Measurements from ENCODE around the gene FAM185A. TPM values are rescaled to one million over a fixed set of nuclear protein-coding genes. Genes with fewer than 3 reads are reported as not detected.

Gene FAM185A
- total and polyA plus RNA-seq, 9 of the 15 experiments (the other 6 are each of a cell fraction or from before 2014, with no cell fraction given): 1.7 to 17.4 (median 10.6) TPM

DNA sequence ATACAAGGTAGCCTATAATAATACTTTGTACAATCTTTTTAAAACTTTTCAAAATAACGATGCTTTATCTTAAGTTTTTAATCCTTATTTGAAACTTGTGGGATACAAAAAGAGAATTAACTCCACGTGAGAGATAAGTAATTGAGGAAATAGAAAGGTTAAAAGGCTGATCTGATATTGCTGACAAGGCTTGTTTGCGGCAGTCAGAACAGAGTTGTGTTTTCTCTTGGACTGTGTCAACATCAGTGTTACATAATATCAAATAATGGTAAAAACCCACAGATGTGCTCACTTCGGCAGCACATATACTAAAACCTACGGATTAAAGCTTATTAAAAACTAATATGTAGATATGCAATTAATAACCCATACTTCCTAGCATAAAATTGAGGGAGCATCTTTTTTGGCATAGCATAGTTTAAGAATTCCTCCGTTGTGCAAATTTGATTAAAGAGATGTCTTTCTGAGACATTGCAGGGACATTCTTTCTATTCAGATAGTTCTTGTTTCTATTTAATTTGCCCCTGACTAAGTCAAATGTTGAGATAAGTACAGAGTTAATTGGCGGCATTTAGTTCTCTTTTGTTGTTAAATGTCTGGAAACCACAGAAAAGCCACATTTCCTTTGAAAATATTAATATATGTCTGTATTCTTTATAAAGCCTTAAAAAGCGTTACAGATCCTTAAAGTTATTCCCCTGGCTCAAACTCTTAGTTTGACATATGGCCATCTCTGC is 63.3 kb downstream of the FAM185A start (continued):
- TF ChIP-seq CTCFL (IDR thresholded peaks at IDR 0.05; ENCODE audit: borderline replicate concordance, insufficient read depth, low read depth, low read length, poor library complexity, severe bottlenecking): no peak
- TF ChIP-seq MAFG (tag; conservative IDR thresholded peaks at IDR 0.05): peak; percentile 65
- TF ChIP-seq RBM17 (IDR thresholded peaks at IDR 0.05; ENCODE audit: borderline replicate concordance, low read depth, low read length): no peak
- TF ChIP-seq DNMT1 (IDR thresholded peaks at IDR 0.05): no peak
- TF ChIP-seq MTA2 (IDR thresholded peaks at IDR 0.05; ENCODE audit: low read depth): no peak
- TF ChIP-seq EP300 (IDR thresholded peaks at IDR 0.05; ENCODE audit: low read length): no peak
- no peak for TF ChIP-seq ZNF184 (CRISPR knock-in tag; IDR thresholded peaks at IDR 0.05)
- TF ChIP-seq ZNF717 (CRISPR knock-in tag; IDR thresholded peaks at IDR 0.05): no peak
- no peak for TF ChIP-seq ATF1 (CRISPR knock-in tag; IDR thresholded peaks at IDR 0.05)
- TF ChIP-seq ATF1 (tag; IDR thresholded peaks at IDR 0.05): no peak

All from K562 (cell line).